Fibroblast of the conjunctiva (primary cell): ENCODE data around the gene RAB5B.
A peak's percentile ranks its signal among the peaks of the same experiment; 100 is the strongest.
"Not testable (repeated sequence)": the region's sequence is repeated elsewhere in the genome, so short reads cannot be mapped to it uniquely, and the experiment has no call there.

ENCODE experiments used
- DNase-seq: peaks from one replicate; pipeline ENCODE4 v3.0.0-alpha.2; 2010; ENCODE audit warnings: low read depth

The RAB5B gene

DNA sequence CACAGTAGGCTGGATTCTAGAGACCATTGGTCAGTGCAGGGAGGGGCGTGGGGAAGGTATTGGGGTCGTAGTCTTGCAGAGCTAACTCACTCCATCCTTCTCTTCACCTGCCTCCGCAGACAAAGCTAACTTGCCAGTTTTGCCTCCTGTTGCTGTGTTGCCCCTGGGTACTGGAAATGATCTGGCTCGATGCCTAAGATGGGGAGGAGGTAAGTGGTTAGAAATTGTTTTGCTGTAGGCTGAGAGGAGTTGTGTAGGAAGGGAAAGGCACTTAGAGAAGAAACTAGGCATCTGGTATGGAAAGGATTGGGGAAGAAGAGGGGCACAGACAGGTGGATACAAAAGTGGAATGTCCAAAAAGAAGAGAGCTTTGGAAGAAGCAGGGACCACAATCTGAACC lies 31.8 kb upstream of the RAB5B start:
- DNase-seq: no peak

DNA sequence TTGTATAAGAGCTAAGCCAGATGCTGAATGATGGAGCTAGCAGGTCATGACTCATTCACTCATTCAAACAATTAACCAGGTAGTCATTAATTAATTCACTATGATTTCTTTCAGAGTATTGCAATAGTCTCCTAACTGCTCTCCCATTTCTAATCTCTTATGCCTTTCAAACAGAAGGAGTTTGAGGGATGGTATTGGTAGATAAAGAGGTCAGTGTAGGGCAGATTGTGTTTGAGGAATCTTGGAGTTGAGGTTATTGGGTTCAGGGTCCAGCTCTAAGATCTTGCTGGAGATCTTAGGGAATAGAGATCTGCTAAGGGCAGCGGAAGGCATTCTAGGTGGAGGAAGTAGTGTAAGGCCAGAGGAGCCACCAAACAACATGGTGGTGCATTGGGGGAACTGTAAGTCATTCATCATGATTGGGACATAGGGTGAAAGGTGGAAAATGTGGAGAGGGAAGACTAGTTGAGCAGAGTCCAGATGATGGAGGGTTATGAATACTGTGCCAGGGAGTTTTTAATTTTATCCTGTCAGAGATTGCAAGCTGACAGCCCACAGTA lies 31.2 kb upstream of the RAB5B start:
- no peak for DNase-seq

DNA sequence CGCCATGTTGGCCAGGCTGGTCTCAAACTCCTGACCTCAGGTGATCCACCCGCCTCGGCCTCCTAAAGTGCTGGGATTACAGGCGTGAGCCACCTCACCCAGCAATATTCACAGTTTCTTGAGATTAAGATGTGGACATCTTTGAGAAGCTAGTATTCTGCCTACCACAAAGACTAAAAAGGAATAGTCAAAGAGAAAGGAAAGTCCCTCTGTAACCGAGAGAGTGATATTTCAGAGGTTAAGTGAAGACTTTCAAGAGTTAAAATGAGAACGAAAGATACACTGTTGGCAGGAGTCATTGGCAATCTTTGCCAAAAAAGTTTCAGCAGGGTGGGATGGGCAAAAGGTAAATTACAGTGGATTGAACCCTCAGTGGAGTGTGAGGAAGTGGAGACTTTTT lies 27.3 kb upstream of the RAB5B start:
- DNase-seq: no peak

DNA sequence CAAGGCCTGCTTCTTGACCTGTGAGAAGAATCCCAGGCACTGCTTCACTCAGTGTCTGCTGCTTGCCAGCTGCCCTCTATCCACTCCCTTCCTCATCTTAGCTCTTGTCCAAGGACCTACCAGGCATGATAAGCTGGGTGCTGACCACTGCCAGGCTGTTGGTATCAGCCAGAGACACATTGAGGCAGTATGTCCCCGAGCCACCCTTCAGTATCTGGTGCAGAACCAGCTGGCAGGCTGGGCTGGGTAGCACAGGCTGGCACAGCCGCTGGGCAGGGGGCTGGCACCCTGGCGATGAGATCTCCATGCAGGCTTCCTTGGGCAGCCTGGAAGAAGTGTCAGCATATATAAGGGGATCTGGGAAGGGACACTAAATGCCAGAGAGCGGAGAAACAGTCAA lies 18.5 kb upstream of the RAB5B start:
- DNase-seq: no peak

DNA sequence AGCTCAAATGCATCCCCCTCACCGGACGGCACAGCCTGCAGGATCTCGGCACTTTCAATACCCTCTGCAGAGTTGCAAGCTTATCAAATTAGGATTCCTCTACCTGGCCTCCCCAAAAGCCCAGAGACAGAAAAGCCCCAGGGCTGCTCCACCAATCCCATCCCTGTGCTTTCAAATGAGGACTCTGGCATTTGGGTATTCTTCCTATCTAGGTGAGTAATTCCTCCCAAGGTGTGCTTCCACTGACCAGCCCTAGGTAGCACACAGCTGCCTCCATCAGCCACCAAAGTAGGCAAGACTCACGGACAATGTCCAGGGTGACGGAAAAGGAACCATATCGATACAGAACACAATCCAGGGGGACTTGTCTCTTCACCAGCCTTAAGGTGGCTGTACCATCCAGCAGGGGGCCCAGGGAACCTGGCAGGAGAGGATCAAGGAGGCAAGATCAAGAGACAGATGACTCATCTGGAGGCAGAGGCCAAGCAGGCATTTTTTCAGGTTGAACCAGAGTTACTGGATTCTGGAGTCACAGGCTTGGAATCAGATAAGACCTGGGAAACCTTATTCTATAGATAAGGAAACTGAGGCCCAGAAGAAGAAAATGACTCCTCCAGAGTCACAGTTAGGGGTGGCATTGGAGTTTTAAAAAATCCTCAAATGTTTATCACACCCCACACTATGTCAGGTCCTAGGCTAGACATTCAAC lies 17.9 kb upstream of the RAB5B start:
- DNase-seq: no peak

DNA sequence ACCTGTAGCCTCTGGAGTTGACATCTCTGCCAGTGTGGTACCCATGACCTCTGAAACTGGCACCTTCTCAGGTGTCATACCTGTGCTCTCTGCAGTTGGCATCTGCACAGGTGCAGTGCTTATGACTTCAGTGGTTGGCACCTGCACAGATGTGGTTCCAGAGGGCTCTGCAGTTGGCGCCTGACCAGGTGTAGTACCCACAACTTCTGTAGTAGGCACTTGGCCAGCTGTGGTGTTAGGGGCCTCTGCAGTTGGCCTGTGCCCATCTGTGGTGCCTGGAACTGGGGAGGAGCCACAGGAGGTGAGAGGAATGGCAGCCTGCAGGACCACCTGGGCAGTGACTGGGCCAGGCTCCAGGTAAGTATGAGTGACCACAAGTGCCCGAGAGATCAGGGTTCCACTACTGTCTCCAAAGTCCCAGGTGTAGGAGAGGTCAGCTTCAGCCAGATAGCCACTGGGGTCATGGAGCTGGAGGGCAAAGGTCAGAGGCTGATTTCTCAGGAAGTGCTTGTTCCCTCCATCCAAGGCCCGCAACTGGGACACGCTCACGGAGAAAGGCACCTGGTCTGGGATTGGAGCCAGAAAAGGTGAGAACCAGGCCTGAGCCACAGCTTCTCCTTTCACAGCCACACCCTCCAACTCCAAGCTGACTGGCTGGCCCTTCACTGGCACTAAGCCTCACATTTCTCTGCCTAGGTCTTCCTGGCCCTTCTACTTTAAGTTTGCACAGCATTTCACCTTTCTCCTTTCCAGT lies 16.6 kb upstream of the RAB5B start:
- no peak for DNase-seq

DNA sequence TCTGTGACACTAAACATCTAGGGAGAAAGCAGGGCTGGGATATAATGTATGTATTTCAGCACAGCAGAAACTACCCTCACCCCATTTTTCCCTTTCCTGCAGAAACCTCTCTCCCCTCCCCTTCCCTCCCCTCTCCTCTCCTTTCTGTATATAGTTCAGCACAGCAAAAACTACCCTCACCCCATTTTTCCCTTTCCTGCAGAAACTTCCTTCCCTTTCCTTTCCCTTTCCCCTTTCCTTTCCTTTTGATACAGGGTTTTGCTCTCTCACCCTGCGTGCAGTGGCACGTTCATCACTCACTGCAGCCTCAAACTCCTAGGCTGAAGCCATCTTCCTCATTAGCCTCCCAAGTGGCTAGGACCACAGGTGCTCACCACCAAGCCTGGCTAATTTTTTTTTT lies 10.1 kb upstream of the RAB5B start:
- DNase-seq: no peak

DNA sequence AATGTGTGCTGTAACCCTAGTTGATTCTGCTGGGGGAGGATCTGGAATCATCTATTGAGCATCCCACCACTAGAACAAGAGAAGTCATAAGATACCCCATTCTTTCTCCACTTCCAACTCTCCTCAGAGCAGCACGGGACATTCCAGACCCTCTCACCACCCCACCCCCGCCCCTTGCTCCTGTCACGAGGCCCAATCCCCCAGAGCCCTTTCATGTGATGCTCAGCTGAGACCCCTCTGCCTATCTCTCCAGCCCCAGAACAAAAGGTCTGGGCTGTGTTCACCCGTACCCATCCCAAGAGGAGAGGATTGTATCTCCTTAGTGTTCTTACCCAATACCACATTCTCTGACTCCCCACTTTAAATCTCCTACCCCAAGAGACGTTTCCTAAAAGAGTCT lies 8.6 kb upstream of the RAB5B start:
- DNase-seq: no peak

DNA sequence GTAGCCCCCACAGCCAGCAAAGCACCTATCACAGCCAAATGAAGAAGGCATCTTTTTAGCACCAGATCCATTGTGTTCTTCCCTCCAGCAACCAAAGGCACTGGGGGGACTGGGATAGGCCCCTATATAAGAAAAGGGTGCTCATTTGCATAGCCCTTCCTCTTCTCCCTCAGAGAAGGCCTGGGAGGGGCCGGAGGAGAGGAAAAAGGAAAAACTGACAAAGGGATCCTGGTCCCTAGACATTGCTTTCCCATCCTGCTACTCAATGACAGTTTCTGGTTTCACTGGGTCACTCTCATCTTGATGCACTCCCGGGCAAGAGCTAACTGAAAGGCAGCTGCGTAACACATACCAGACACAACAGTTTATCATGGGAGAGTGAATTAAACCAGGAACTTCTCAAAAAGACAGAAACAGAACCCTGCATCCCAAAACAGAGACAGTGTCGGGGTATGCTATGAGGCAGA lies 7.9 kb upstream of the RAB5B start, which contains the start of gene PMEL:
TSS of gene PMEL (minus strand) at position 102 of the 467 bp plus-strand sequence. CDS start at position 71, 31 bp downstream.
- no peak for DNase-seq

DNA sequence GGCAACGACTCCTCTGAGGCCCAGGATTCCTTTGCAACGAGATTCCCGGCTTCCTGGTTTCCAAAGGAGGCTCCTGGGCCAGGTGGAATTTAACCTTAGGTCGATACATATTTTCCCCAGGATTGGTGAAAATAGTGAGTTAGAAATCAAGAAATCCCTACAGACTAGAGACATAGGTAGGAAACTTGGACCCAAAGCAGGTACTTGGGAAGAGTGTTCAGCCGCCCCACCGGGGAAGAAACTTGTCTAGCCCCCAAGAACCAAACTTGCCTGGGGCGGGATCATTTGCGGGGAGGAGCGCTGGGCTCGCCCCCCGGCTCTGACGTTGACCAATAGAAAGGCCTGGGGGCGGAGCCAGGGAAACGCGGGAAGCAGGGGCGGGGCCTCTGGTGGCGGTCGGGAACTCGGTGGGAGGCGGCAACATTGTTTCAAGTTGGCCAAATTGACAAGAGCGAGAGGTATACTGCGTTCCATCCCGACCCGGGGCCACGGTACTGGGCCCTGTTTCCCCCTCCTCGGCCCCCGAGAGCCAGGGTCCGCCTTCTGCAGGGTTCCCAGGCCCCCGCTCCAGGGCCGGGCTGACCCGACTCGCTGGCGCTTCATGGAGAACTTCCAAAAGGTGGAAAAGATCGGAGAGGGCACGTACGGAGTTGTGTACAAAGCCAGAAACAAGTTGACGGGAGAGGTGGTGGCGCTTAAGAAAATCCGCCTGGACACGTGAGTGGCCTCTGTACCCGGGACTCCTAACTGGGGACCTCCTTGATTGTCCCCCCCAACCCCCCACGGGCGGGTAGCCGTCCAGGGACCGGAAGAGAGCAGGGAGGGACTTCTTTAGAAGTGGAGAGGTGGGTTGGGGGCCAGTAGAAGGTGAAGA lies 7.2 kb upstream of the RAB5B start, which contains the start of gene CDK2:
TSS of gene CDK2 (plus strand) at position 423 of the 874 bp plus-strand sequence. CDS start at position 602, 179 bp downstream.
- peak; percentile 40 for DNase-seq

DNA sequence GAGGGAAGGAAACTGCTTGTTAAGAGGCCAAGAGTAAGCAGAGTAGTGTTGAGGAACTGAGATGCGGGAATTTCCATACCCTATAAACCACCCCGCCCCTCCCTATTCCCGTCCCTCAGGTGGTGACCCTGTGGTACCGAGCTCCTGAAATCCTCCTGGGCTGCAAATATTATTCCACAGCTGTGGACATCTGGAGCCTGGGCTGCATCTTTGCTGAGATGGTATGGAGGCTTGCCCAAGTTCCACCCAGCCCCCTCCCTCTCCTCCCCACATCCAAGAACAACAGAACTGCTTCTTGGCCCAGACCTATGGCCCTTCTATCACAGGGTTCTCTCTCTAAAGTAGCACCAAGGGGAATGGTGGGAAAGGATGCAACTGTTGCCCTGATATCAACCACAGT lies 4.5 kb upstream of the RAB5B start:
- no peak for DNase-seq

DNA sequence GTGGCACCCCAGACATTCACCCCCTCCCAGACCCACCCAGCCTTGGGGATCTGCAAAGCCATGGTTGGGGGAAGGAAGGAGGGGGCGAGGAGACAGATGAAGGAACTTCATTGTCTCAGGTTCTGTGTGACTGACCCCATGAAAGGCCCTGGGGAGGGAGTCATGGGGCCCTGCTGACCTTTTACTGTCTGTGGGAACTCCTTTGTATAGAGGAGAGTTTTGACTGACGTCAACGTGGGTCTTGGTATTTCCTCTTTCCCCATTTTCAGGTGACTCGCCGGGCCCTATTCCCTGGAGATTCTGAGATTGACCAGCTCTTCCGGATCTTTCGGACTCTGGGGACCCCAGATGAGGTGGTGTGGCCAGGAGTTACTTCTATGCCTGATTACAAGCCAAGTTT lies 3.1 kb upstream of the RAB5B start:
- DNase-seq: no peak

DNA sequence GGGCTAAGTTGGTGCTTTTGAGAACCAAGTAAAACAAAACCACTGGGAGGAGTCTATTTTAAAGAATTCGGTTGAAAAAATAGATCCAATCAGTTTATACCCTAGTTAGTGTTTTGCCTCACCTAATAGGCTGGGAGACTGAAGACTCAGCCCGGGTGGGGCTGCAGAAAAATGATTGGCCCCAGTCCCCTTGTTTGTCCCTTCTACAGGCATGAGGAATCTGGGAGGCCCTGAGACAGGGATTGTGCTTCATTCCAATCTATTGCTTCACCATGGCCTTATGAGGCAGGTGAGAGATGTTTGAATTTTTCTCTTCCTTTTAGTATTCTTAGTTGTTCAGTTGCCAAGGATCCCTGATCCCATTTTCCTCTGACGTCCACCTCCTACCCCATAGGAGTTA lies 1.8 kb upstream of the RAB5B start:
- DNase-seq: peak; percentile 46

DNA sequence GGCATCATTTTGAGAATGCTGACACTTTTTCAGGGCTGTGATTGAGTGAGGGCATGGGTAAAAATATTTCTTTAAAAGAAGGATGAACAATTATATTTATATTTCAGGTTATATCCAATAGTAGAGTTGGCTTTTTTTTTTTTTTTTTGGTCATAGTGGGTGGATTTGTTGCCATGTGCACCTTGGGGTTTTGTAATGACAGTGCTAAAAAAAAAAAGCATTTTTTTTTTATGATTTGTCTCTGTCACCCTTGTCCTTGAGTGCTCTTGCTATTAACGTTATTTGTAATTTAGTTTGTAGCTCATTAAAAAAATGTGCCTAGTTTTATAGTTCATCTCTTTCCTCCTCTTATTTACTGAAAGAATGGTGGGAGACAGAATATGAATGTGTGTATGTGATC lies 1.4 kb upstream of the RAB5B start:
- DNase-seq: no peak

DNA sequence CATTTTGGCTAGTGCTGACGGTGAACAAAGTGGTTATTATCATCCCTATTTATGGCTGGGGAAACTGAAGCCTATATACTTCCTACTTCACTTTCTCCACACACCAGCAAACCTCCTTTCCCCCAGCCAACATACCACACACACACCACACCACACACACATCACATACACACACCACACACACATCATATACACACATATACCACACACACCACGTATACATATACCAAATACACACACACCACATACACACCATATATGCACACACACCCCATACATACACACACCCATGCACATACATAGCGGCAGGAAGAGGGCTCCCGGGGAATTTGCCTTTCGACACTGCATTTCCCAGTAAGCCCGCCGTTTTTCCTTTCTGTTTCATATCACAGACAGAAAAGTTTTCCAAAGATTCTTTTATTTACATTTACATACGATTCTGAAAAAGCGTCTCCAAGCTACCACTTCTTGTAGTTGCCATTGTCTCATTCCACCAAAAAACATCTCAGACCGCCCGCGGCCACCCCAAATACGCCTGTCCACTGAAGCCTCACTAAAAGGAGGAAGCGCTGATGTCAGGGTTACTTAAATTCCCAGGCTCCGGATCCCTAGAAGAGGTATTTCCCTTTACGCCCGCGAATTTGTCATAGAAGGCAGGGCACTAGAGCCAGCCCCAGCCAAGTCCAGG lies 823 bp upstream of the RAB5B start:
- no peak for DNase-seq

DNA sequence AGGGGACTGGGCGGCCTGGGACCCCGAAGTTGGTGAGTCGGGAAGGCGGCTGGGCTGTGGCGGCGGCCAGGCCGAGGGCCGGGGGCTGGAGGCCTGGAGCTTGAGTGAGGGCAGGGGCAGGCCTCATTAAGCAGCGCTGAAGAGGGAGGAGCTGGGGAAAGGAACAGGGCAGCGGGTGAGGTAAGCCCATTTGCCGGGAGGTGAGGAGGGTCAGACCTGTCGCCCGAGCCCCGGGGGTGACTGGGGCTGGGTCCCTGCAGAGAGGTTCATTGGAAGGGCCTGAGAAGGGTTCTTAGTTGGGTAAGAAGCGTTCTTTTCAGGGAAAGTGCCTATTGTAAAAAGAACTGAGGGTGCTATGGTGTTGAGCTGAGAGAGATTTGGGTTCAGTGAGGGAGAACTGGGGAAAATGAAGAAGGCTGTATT lies 441 bp downstream of the RAB5B start:
- no peak for DNase-seq

DNA sequence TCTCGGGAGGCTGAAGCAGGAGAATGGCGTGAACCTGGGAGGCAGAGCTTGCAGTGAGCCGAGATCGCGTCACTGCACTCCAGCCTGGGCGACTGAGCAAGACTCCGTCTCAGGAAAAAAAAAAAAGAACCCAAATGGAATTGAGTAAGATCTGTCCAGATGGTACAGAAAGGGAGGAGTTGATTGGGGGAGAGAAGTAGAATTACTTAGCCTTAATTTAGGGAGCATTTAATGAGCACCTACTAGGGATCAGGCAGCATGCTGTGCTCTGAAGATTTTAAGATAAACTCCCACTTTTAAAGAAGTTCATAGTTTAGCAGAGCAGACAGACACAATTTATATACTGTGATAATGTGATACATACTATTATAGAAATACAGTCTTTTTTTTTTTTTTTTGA lies 4.5 kb downstream of the RAB5B start:
- DNase-seq: no peak

DNA sequence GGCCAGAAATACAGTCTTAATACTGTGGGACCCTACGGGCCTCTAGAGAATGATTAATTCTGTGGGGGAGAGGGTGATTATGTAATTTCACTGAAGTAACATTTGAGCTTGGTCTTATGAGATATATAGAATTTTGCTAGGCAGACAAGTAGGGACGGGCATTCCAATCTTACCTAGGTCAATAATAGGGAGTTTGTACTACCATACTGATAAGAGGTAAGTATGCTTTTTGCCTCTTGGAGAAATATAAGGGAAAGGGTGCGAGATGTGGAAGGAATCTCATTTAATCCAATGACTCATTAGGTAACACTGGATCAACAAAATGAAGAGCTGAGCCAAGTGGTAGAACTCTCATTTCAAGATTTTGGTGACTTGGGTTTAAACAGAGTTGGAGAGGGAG lies 5.2 kb downstream of the RAB5B start:
- DNase-seq: no peak

DNA sequence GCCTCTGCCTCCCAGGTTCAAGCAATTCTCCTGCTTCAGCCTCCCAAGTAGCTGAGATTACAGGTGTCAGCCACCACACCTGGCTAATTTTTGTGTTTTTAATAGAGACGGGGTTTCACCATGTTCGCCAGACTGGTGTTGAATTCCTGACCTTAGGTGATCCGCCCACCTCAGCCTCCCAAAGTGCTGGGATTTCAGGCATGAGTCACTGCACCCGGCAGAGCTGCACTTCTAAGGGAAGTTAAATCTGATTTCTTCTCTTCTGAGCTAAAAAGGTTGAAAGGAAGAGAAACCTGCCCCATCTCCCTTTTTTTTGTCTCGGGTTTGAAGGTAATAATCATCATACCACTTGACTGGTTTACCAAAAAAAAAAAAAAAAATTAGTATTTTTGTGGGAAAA lies 8.0 kb downstream of the RAB5B start:
- not testable (repeated sequence) for DNase-seq

DNA sequence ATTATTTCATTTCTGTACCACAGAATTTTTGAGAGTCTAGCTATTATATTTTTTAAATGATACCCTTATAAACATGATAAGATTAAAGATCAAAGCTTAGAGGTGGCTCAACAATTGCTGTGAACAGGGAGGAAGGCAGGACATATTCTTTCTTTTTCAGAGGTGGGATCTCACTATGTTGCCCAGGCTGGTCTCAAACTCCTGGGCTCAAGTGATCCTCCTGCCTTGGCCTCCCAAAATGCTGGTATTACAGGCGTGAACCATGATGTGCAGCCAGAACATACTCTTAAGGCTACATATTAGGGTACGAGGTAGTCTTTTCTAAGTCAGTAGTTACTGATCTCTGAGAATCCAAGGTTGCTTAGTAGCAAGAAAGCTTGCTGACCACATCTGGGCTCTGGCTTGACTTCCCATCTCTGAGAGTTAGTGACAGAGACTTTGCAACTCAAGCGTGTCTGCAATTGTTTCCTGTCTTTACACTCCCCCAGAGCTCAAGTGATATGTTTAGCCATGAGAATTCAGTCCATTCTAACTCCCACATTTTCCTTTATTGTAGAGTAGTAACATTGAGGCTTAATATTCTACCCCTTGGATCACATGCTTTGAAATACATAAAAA lies 8.6 kb downstream of the RAB5B start:
- no peak for DNase-seq

DNA sequence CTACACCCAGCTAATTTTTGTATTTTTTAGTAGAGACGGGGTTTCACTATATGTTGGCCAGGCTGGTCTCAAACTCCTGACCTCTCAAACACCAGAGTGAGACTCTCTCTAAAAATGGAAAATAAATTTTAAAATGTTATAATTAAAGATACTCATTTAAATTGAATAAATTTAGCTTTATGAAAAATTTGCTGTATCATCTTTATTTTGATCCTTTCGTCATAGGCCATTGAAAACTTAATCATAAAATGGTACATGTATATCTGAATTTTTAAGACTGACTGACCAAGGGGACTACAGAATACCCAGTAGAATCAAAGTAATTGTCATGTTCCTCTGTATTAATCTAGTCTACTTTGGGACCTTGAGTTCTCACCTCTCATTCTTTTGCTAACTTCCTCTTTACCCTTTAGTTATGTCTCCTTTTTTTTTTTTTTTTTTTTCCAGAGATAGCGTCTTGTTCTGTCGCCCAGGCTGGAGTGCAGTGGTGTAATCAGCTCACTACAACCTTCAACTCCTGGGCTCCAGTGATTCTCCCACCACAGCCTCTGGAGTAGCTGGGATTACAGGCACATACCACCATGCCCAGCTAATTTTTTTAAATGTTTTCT lies 9.5 kb downstream of the RAB5B start:
- DNase-seq: no peak
